H1 (cell line): ENCODE measurements around the gene WNK2. TPM values are rescaled to one million over a fixed set of nuclear protein-coding genes. Genes with fewer than 3 reads are reported as not detected.

Source experiments
- CTCF ChIA-PET: fragments of 300-600 bp; sonication (Branson Sonifier 250); formaldehyde crosslinking; loops from one replicate; lab custom pipeline; 2021; ENCODE audit not compliant: partially characterized antibody; lab: Charles Lee
- POLR2A ChIA-PET: fragments of 300-600 bp; sonication (Branson Sonifier 250); formaldehyde crosslinking; loops from one replicate; lab custom pipeline; 2021; ENCODE audit warnings: inconsistent platforms; ENCODE audit not compliant: partially characterized antibody; lab: Charles Lee
- DNase-seq, 2 experiments: peaks; one replicate each; pipeline versions ENCODE4 v3.0.0 to v3.0.0-alpha.2; 2010 to 2022; ENCODE audit warnings: low spot score in 2 of 2, low read depth in 1 of 2, mixed read lengths in 1 of 2
- FAIRE-seq: peaks from 2 replicates; lab custom pipeline; 2011; peaks lifted over from hg19 to GRCh38; lab: Jason Lieb, UNC
- H2AFZ ChIP-seq: 2 replicates; pipeline ENCODE4 v1.8.1; 2012; ENCODE audit warnings: low read length, inconsistent platforms
- H2AK5ac ChIP-seq: 2 replicates; pipeline ENCODE4 v1.6.1; 2013; ENCODE audit warnings: low read depth, low read length
- H2BK120ac ChIP-seq: replicated peaks from 2 replicates; pipeline ENCODE3; 2013; ENCODE audit warnings: low read depth, low read length, inconsistent platforms
- H2BK12ac ChIP-seq: 2 replicates; pipeline ENCODE4 v1.6.1; 2013; ENCODE audit warnings: low read depth, low read length
- H2BK15ac ChIP-seq: 2 replicates; pipeline ENCODE4 v1.6.1; 2013; ENCODE audit warnings: low read length
- H2BK20ac ChIP-seq: 2 replicates; pipeline ENCODE4 v1.6.1; 2013; ENCODE audit warnings: low read length
- H2BK5ac ChIP-seq: 2 replicates; pipeline ENCODE4 v1.6.1; 2013; ENCODE audit warnings: low read depth, low read length
- H3K14ac ChIP-seq: 2 replicates; pipeline ENCODE4 v1.6.1; 2013; ENCODE audit warnings: inconsistent platforms; ENCODE audit not compliant: insufficient read length
- H3K18ac ChIP-seq: 2 replicates; pipeline ENCODE4 v1.6.1; 2013; ENCODE audit warnings: low read length; ENCODE audit errors: extremely low read depth
- H3K23ac ChIP-seq: 2 replicates; pipeline ENCODE4 v1.6.1; 2013; ENCODE audit warnings: inconsistent platforms; ENCODE audit not compliant: insufficient read length
- H3K23me2 ChIP-seq: 2 replicates; pipeline ENCODE4 v1.6.1; 2013; ENCODE audit warnings: low read depth, low read length
- H3K27ac ChIP-seq: 2 replicates; pipeline ENCODE4 v1.6.1; 2011; ENCODE audit warnings: low read depth, low read length, inconsistent platforms
- H3K27me3 ChIP-seq, 4 experiments: replicated peaks in 1 of 4; 1 replicate in 1 of 4; 2 replicates in 3 of 4; pipeline versions ENCODE4 v1.6.1 to v1.8.1; 2011 to 2013; ENCODE audit warnings: low read length in 3 of 4, mild to moderate bottlenecking in 3 of 4, inconsistent platforms in 2 of 4, mixed read lengths in 2 of 4, moderate library complexity in 1 of 4; ENCODE audit not compliant: control insufficient read depth in 3 of 4, insufficient read depth in 3 of 4; ENCODE audit errors: extremely low read depth in 1 of 4
- H3K36me3 ChIP-seq, 4 experiments: 2 replicates each; pipeline versions ENCODE4 v1.6.1 to v1.8.1; 2011 to 2013; ENCODE audit warnings: mild to moderate bottlenecking in 4 of 4, low read length in 3 of 4, moderate library complexity in 2 of 4, control low read depth in 1 of 4, inconsistent platforms in 1 of 4; ENCODE audit not compliant: insufficient read depth in 4 of 4, control insufficient read depth in 2 of 4
- H3K4ac ChIP-seq: replicated peaks from 2 replicates; pipeline ENCODE3; 2013; ENCODE audit warnings: low read length, low read depth, mixed read lengths, inconsistent platforms; ENCODE audit not compliant: insufficient read length
- H3K4me1 ChIP-seq, 4 experiments: replicated peaks in 1 of 4; 1 replicate in 1 of 4; 2 replicates in 3 of 4; pipeline versions ENCODE4 v1.6.1 to v1.8.1; 2011 to 2013; ENCODE audit warnings: low read length in 3 of 4, inconsistent platforms in 2 of 4, mixed read lengths in 1 of 4; ENCODE audit not compliant: insufficient read depth in 4 of 4, control insufficient read depth in 3 of 4
- H3K4me2 ChIP-seq, 2 experiments: 2 replicates each; pipeline versions ENCODE4 v1.6.1 to v1.8.1; 2011 to 2013; ENCODE audit warnings: low read depth in 2 of 2, low read length in 2 of 2, control low read depth in 1 of 2, inconsistent platforms in 1 of 2, mild to moderate bottlenecking in 1 of 2; ENCODE audit not compliant: insufficient read depth in 1 of 2
- H3K4me3 ChIP-seq, 4 experiments: fragments of 200-600, 300-600 bp in 1 of 4; sonication (generic), shearing (Covaris generic), sonication (Bioruptor Twin) in 1 of 4; 2 replicates each; pipeline versions ENCODE4 v1.5.1 to v1.8.1; 2011 to 2016; ENCODE audit warnings: low read length in 4 of 4, low read depth in 3 of 4, control low read depth in 2 of 4, inconsistent platforms in 2 of 4, mild to moderate bottlenecking in 2 of 4, mixed read lengths in 1 of 4, moderate library complexity in 1 of 4; ENCODE audit not compliant: insufficient read depth in 2 of 4; ENCODE audit errors: extremely low read depth in 1 of 4
- H3K56ac ChIP-seq: replicated peaks from 2 replicates; pipeline ENCODE3; 2013; ENCODE audit warnings: low read depth, mild to moderate bottlenecking, mixed read lengths, low read length, inconsistent platforms; ENCODE audit not compliant: insufficient read length
- H3K79me1 ChIP-seq: 2 replicates; pipeline ENCODE4 v1.6.1; 2013; ENCODE audit warnings: low read depth, low read length, control low read depth
- H3K79me2 ChIP-seq, 2 experiments: 2 replicates each; pipeline versions ENCODE4 v1.6.1 to v1.8.1; 2012 to 2013; ENCODE audit warnings: low read length in 2 of 2, mild to moderate bottlenecking in 2 of 2, inconsistent platforms in 1 of 2; ENCODE audit not compliant: insufficient read depth in 2 of 2, control insufficient read depth in 1 of 2
- H3K9ac ChIP-seq, 4 experiments: replicated peaks in 1 of 4; 1 replicate in 1 of 4; 2 replicates in 3 of 4; pipeline versions ENCODE4 v1.6.1 to v1.8.1; 2011 to 2013; ENCODE audit warnings: low read depth in 3 of 4, low read length in 3 of 4, control low read depth in 2 of 4, mild to moderate bottlenecking in 2 of 4, moderate library complexity in 2 of 4, inconsistent platforms in 1 of 4; ENCODE audit errors: extremely low read depth in 1 of 4
- H3K9me3 ChIP-seq, 2 experiments: 2 replicates each; pipeline versions ENCODE4 v1.6.1 to v1.8.1; 2012 to 2013; ENCODE audit warnings: mild to moderate bottlenecking in 2 of 2, moderate library complexity in 2 of 2, control low read depth in 1 of 2, inconsistent platforms in 1 of 2, low read depth in 1 of 2, low read length in 1 of 2, mixed read lengths in 1 of 2; ENCODE audit not compliant: insufficient read depth in 2 of 2
- H4K20me1 ChIP-seq, 2 experiments: replicated peaks in 1 of 2; 2 replicates each; pipeline versions ENCODE3 to v1.8.1; 2011 to 2013; ENCODE audit warnings: inconsistent platforms in 2 of 2, low read length in 2 of 2, mild to moderate bottlenecking in 1 of 2; ENCODE audit not compliant: insufficient read depth in 2 of 2, control insufficient read depth in 1 of 2
- H4K5ac ChIP-seq: 2 replicates; pipeline ENCODE4 v1.6.1; 2013; ENCODE audit warnings: low read length, low read depth, mixed read lengths, inconsistent platforms; ENCODE audit not compliant: insufficient read length
- H4K8ac ChIP-seq: 2 replicates; pipeline ENCODE4 v1.8.0; 2013; ENCODE audit warnings: mild to moderate bottlenecking, moderate library complexity, low read length, inconsistent platforms; ENCODE audit not compliant: insufficient read depth; ENCODE audit errors: extremely low read depth
- H4K91ac ChIP-seq: replicated peaks from 2 replicates; pipeline ENCODE3; 2013; ENCODE audit warnings: low read length, mixed read lengths, inconsistent platforms; ENCODE audit not compliant: insufficient read length
- TEAD4 ChIP-seq: IDR thresholded peaks from 2 replicates; pipeline ENCODE4 v1.6.1; 2012; ENCODE audit warnings: low read depth, low read length, inconsistent platforms, mixed read lengths
- WGBS, 2 experiments: shearing (Covaris generic) in 1 of 2; methylation state at CpG; one replicate each; pipeline versions ENCODE4 v1.1.6 to v1.1.7; 2013 to 2015; ENCODE audit warnings: low lambda C conversion rate in 2 of 2, mixed read lengths in 2 of 2, inconsistent platforms in 1 of 2, low coverage in 1 of 2, missing lambda C conversion rate in 1 of 2; ENCODE audit not compliant: insufficient replicate concordance in 2 of 2, insufficient coverage in 1 of 2, insufficient read length in 1 of 2; ENCODE audit errors: extremely low coverage in 1 of 2, missing lambda C conversion rate in 1 of 2; 5-methylcytosine and 5-hydroxymethylcytosine counted together
- polyA plus RNA-seq, 7 experiments: library from polyadenylated mRNA; depleted of rRNA in 3 of 7; stranded (reverse) in 5 of 7; unstranded in 2 of 7; fragments of >200 nt in 5 of 7; fragments of 200-250 nt in 2 of 7; gene quantifications; 1 replicate in 5 of 7; 2 replicates in 1 of 7; 4 replicates in 1 of 7; pipeline versions ENCODE4 v1.2.1 to v1.2.3, GENCODE V29; 2011 to 2013; ENCODE audit warnings: missing spikeins in 2 of 7, mixed read lengths in 2 of 7
- total RNA-seq: library from RNA; stranded (reverse); fragmentation: NEBNext Ultra II Directional; extraction: Animal tissue kit (Norgen Biotek cat#: 25700); gene quantifications from 2 replicates; pipeline ENCODE4 v1.2.1, GENCODE V29; 2021

WNK2 gene
- total and polyA plus RNA-seq, 2 of the 8 experiments (the other 6 are each of a cell fraction or from before 2014, with no cell fraction given): 12.0 to 87.2 TPM

DNA sequence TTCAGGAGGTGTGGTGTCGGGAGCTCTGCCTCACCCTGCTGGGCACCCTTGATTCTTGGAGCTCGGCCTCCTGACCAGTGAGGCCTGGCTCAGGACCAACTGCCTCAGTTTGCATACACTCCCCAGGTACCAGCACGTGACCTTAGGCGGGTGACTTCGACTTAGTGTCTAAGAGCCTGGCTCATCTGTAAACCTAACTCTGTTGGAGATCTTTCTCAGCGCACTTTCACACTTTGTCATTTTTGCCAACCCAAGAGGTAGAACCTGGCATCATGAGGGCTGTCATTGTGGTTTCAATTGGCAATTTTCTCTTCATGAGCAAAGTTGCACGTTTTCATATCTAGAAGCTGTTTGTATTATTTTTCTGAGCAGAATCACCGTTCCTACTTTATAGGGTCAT is 13.4 kb upstream of the WNK2 start:
- H4K8ac ChIP-seq: 0 out of 2 replicates have a peak overlapping the region, but pooled peaks have one; percentile 11
- peaks cover 0 to 2% (median 0%) of the 10 kb centered on the region in 4 experiments; a peak in 1 of 7 replicates for H3K4me1 ChIP-seq
- H3K14ac ChIP-seq: no peak overlapping the region
- H2BK20ac ChIP-seq: no peak overlapping the region
- no peak overlapping the region for H3K18ac ChIP-seq
- H3K4ac ChIP-seq: no peak overlapping the region
- TF ChIP-seq TEAD4: no peak
- no peaks in the 10 kb centered on the region for H3K27me3 ChIP-seq
- no peaks in the 10 kb centered on the region for H3K36me3 ChIP-seq
- ChIA-PET POLR2A (interaction anchor here (0.9 kb wide), 1 partner anchor 18 kb away, joined by 3 read pairs; no protein-coding TSS in a partner anchor), CTCF (interaction anchor here (0.6 to 2.8 kb wide), 10 partner anchors 9 to 178 kb away, joined by 3 to 10 read pairs (median 4); no protein-coding TSS in a partner anchor)
- FAIRE-seq (no peak), DNase-seq (no peak)
- no peak overlapping the region for H2BK12ac ChIP-seq
- no peak overlapping the region for H3K56ac ChIP-seq
- no peak overlapping the region for H2BK120ac ChIP-seq
- no peaks in the 10 kb centered on the region for H4K20me1 ChIP-seq
- H3K79me2 ChIP-seq: no peaks in the 10 kb centered on the region
- H3K9me3 ChIP-seq: no peaks in the 10 kb centered on the region
- no peak overlapping the region for H4K91ac ChIP-seq
- H2AK5ac ChIP-seq: no peak overlapping the region
- no peak overlapping the region for H2AFZ ChIP-seq
- H3K79me1 ChIP-seq: no peaks in the 10 kb centered on the region
- no peak overlapping the region for H3K4me3 ChIP-seq
- H3K9ac ChIP-seq: 0 out of 7 replicates have a peak overlapping the region, but pooled peaks of 1 of the 4 experiments have one; percentile 10
- H2BK15ac ChIP-seq: no peak overlapping the region
- no peak overlapping the region for H3K4me2 ChIP-seq
- no peak overlapping the region for H3K27ac ChIP-seq
- H3K23me2 ChIP-seq: no peaks in the 10 kb centered on the region
- H4K5ac ChIP-seq: no peak overlapping the region
- WGBS, 2 experiments: 87% methylated on average over 8 of the region's 8 CpGs; no CpG with 5 or more reads in 1 of the 2 experiments
- no peak overlapping the region for H2BK5ac ChIP-seq
- H3K23ac ChIP-seq: no peak overlapping the region
